Left renal cortex interstitium (tissue), 4 donors: ENCODE measurements around the gene STPG3. TPM values are rescaled to one million over a fixed set of nuclear protein-coding genes. Genes with fewer than 3 reads are reported as not detected.
"Not testable (repeated sequence)": the region's sequence is repeated elsewhere in the genome, so short reads cannot be mapped to it uniquely, and the experiment has no call there.

Source experiments
- DNase-seq, 4 donors: peaks; one replicate each; pipeline ENCODE4 v3.0.0-alpha.2; 2013; ENCODE audit warnings: low read depth in 4 of 4, low spot score in 2 of 4, missing footprints in 1 of 4
- polyA plus RNA-seq, 4 donors: library from polyadenylated mRNA; unstranded; fragments of 120-200 nt; gene quantifications; one replicate each; pipeline ENCODE4 v1.2.1, GENCODE V29; 2013; ENCODE audit not compliant: insufficient read length in 4 of 4

Gene STPG3
- polyA plus RNA-seq, 4 donors: 1.0 to 3.5 (median 2.3) TPM

DNA sequence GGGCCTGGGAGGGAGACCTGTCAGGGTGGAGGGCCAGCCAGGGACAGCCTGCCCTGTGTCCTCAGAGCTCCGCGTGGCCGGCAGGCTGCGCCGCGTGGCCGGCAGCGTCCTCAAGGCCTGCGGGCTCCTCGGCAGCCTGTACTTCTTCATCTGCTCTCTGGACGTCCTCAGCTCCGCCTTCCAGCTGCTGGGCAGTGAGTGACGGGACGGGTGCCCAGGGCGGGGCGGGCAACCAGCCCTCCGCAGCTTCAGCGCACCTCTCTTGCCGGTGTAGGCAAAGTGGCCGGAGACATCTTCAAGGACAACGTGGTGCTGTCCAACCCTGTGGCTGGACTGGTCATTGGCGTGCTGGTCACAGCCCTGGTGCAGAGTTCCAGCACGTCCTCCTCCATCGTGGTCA is 18.6 kb upstream of the STPG3 start:
- DNase-seq: no peak

DNA sequence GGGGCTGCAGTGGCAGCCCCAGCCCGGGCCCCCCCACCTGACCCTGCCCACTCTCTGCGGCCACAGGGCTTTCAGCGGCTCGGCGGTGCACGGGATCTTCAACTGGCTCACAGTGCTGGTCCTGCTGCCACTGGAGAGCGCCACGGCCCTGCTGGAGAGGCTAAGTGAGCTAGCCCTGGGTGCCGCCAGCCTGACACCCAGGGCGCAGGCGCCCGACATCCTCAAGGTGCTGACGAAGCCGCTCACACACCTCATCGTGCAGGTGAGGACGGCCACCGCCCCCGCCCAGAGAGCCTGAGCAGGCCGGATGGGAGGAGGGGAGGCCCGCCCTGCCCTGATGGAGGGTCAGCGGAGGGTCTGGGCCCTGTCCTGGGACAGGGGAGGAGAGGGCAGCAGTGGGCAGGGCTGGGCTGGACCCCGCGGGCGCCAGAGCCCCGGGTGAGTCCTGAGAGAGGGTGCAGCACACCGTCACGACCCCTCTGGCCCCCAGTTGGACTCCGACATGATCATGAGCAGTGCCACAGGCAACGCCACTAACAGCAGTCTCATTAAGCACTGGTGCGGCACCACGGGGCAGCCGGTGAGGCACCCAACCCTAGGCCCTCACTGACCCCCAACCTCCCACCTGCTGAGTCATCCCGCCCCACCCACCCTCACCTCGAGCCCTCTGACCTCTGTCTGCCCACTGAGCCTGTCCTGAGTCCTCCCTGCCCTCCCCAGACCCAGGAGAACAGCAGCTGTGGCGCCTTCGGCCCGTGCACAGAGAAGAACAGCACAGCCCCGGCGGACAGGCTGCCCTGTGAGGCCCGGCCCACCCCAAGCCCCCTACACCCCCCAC is 17.7 kb upstream of the STPG3 start:
- DNase-seq: no peak

DNA sequence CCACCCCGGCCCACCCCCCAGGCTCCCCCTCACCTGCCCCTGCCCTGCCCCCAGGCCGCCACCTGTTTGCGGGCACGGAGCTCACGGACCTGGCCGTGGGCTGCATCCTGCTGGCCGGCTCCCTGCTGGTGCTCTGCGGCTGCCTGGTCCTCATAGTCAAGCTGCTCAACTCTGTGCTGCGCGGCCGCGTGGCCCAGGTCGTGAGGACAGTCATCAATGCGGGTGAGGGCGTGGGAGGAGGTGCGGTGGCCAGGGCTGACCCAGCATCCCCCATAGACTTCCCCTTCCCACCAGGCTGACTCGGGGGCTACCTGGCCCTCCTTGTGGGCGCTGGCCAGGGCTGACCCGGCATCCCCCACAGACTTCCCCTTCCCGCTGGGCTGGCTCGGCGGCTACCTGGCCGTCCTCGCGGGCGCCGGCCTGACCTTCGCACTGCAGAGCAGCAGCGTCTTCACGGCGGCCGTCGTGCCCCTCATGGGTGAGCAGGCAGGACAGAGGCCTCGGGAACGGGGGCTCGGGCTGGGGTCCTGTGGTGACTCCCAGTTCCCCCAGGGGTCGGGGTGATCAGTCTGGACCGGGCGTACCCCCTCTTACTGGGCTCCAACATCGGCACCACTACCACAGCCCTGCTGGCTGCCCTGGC is 16.9 kb upstream of the STPG3 start:
- DNase-seq: no peak

DNA sequence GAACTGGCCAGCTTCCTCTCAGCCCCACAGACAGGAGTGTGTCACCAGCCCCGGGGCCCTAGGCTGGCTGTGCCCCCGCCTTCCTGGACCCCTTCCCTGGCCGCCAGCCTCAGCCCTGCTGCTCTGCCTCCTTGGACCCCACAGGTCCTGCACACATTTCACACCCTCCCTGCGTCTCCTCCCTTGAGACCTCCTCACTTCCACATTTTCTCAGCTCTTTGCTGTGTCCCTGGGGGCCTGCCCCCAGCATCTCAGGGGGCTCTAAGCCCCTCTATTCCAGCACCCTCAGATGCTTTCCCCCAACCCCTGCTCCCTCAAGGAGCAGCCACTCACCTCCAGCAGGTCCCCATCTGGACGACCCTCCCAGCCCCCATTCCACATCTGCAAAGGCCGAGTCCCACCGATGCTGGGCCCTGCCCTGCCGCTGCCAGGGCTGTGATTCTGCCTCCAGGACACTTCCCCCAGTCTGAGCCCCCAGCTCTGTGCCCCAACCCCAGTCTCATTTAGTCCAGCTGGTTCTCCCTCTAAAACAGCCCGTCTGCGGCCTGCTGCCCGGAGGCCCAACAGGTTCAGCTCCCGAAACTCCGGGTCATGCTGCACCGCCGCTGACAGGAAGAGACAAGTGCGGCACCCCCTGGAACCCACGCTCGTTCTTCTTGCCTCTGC is 16.2 kb upstream of the STPG3 start:
- DNase-seq: no peak

DNA sequence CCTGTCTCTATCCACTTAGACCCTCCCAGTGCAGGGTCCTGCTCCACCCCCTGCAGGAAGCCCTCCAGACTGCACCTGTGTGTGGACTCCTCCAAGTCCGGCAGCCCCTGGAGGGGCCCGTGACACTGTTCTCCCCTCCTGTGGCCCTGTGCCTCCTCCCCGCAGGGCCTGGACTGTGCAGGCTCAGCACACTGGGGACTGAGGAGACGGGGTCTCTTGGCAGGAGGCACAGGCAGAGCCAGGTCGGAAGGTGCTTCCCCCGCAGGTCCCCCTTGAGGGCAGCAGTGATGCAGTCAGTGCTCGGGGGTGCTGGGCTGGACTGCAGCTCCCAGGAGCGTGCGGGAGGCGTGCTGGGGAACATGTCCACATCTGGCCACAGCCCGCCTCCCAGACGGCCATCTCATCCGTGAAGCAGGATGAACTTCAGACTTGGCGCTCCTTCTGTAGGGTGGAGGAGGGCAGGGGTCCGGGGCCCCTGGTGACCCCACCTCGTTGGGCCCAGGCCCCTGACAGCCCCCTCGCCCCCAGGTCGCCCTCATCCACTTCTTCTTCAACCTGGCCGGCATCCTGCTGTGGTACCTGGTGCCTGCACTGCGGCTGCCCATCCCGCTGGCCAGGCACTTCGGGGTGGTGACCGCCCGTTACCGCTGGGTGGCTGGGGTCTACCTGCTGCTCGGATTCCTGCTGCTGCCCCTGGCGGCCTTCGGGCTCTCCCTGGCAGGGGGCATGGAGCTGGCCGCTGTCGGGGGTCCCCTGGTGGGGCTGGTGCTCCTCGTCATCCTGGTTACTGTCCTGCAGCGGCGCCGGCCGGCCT is 15.5 kb upstream of the STPG3 start:
- DNase-seq: no peak

DNA sequence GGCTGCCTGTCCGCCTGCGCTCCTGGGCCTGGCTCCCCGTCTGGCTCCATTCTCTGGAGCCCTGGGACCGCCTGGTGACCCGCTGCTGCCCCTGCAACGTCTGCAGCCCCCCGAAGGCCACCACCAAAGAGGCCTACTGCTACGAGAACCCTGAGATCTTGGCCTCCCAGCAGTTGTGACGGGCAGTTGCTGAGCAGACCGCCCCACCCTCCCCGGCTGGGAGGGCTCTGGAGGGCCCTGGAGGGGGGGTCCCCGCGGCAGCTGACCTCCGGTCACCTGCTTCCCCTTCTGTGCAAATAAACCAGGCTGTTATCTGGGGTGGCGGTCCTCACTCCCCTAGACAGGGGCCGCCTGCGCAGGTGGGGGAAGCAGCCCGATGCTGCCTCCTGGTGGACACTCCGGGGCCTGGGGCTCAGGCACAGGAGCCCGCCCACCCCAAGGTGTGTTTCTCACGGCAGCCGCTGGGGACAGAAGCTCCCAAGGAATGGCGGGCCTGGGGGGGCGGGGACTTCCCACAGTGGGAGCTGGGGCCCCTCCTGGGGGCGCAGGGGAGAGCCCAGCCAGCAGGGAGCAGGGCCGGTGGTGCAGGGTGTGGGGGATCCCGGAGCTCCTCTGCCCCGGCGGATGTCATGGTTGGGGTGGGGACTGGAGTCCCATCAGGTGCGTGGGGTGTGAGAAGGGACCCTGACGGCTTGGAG is 14.7 kb upstream of the STPG3 start:
- DNase-seq: peak in 1 of 4 donors; percentile 73

DNA sequence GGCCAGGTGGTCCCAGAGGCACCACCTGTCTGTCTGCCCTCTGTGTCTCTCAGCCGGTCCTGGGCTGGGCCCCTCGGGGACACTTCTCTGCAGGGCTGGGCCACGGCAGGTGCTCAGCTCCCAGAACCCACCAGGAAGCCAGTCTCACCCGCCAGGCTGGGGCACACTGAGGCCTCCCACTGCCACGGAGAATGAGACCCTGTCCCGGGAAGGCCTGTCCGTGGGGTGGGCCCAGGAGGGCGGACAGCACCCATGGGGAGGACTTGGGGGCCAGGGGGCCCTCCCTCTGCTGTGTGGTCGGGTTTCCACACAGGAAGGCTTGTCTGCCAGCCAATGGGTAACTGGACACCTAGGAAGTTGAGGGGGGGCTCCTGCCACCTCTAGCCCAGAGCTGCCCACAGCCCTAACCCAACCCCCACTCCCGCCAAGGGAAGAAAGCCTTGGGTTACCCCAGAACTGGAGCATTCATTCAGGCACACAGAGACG is 14.1 kb upstream of the STPG3 start:
- no peak for DNase-seq

DNA sequence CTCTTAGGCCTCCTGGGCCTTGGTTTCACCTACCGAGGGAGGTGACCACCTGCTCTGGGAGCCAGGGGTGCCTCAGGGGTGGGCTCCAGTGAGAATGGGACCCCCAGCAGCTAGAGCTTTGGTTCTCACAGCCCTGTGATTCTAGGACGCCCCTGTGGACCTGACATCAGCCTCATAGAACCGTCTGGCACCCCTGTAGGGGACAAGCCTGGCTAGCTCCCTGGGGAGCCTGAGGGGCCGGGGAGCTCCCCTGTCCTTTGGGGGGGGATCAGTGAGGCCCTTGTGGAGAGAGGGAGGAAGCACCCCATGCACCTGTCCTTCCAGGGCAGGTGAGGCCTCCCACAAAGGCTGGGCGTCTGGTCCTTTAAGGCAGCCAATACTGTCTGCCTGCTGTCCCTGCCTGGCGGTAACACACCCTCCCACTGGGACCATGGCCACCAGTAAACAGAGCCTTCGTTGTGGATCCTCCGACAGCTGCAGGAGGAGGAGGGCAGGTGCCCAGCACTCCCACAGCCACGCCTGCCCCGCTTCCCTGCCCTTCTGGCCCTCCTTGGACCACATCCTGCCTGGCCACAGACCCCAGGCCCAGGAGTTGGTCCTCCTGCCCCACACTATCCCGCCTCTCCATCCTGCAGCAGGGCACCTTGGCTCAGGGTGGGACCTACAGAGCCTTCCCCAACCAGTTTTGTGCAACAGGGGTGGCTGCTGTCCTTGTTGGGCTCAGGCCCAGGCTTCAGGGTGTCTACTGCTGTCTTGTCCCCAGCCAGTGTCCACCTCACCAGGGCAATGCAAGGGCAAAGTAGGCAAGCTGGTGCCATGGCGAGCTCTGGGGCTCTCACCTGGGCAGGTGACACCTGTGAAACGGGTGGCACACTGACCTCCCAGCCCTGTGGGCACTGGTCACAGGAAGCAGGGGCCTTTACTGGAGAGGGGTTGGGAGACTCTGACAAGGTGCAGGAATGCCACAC is 13.0 kb upstream of the STPG3 start:
- no peak for DNase-seq

DNA sequence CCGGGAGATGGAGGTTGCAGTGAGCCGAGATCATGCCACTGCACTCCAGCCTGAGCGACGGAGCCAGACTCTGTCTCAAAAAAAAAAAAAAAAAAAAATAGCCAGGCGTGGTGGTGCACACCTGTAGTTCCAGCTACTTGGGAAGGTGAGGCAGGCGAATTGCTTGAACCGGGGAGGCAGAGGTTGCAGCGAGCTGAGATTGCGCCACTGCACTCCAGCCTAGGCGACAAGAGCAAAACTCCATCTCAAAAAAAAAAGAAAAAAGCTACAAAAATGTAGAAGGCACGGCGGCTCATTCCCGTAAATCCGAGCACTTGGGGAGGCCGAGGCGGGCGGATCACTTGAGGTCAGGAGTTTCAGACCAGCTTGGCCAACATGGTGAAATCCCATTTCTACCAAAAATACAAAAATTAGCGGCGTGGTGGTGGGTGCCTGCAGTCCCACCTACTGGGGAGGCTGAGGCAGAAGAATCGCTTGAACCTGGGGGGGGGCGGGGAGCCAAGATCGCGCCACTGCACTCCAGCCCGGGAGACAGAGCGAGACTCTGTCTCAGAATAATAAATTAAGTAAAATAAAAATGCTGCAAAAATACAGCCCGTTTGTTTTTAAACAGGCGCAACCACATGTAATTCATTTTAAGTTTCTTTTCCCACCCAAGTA is 11.4 kb upstream of the STPG3 start:
- DNase-seq: not testable (repeated sequence)

DNA sequence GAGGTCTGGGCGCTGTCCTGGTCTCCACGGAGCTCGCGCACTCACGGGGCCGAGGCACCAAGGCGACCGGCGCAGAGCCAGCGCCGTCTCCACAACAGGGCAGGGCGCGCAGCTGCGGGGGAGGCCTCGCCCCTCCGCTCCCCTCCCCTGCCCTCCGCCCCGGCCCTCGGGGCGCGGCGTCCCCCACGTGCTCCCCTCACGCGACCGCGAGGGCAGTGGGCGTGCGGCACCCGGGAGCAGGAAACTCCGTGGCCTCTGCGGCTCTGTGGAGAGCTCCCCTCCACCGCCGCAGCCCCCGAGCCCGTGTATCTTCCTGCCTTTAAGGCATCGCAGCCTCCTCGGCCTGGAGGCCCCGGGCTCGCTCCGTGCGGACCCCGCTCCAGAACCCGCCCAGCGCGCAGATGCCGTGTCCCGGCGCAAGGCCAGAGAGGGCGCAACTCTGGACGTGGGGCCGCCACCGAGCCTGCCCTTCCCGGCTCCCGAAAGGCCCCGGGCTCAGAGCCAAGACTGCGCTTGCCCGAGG is 10.7 kb upstream of the STPG3 start:
- no peak for DNase-seq

DNA sequence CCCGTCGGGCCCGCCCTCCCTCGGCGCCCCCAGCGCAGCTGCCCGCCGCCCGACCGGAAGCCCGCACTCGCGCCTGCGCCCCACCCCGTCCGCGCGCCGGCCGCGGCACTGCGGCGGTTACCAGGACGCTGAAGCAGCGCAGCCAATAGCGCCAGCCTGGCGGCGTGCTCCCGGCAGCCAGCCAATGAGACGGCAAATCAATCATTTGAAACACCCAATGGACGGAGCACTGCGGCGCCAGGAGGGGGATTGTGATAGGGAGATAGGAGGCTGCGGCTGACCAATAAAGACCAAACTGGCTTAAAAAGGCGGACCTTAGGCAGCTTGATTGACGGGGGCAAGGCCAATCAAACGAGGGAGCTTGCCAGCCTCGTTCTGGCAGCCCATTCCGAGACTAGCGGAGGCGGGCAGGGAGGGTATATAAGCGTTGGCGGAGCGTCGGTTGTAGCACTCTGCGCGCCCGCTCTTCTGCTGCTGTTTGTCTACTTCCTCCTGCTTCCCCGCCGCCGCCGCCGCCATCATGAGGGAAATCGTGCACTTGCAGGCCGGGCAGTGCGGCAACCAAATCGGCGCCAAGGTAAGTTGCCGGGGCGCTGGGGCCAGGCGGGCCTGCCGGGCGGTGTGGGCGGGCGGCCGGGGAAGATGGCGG is 10.1 kb upstream of the STPG3 start, which contains the start of gene TUBB4B:
Gene TUBB4B (plus strand): TSS at position 447 of the 649 bp plus-strand sequence. CDS start 74 bp downstream, at position 521.
- peak; percentile 97 to 99 (median 98) for DNase-seq

DNA sequence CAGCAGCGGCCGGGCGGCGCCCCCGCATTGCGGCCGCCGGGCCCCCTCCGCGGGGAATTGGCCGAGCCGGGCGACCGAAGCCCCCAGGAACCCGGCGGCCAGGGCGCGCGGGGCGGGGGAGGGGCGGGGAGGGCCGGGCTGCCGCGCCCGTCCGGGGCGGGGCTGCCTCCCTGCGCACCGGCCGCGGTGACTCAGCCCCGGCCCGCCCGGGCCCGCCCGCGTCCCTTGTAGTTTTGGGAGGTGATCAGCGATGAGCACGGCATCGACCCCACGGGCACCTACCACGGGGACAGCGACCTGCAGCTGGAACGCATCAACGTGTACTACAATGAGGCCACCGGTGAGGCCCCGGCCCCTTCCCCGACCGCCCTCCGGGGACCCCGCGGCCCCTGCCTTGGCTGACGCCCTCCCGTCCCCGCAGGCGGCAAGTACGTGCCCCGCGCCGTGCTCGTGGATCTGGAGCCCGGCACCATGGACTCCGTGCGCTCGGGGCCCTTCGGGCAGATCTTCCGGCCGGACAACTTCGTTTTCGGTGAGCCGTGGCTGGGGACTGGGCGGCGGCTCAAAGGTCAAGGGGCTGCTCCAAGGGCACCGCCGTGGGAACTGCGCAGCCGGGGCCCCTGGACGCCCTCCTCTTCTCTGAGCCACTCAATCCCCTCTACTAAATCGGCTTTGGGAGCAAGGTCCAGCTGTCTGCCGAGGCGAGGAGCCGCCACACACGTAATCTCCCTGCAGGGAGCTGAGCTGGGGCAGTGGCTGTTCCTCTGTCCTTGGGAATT is 9.4 kb upstream of the STPG3 start:
- DNase-seq: no peak

DNA sequence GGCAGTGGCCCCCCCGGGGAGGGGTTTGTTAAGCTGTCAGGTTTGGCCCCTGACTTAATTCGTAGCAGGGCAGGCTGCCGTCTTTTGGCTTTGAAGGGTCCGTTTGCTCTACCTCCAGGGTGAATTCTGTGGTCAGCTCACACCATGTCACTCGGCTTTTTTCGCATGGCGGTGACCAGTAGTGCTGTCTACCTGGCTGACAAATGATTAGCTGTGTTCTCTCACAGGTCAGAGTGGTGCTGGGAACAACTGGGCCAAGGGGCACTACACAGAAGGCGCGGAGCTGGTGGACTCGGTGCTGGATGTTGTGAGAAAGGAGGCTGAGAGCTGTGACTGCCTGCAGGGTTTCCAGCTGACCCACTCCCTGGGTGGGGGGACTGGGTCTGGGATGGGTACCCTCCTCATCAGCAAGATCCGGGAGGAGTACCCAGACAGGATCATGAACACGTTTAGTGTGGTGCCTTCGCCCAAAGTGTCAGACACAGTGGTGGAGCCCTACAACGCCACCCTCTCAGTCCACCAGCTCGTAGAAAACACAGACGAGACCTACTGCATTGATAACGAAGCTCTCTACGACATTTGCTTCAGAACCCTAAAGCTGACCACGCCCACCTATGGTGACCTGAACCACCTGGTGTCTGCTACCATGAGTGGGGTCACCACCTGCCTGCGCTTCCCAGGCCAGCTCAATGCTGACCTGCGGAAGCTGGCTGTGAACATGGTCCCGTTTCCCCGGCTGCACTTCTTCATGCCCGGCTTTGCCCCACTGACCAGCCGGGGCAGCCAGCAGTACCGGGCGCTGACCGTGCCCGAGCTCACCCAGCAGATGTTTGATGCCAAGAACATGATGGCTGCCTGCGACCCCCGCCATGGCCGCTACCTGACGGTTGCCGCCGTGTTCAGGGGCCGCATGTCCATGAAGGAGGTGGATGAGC is 8.6 kb upstream of the STPG3 start:
- DNase-seq: no peak

DNA sequence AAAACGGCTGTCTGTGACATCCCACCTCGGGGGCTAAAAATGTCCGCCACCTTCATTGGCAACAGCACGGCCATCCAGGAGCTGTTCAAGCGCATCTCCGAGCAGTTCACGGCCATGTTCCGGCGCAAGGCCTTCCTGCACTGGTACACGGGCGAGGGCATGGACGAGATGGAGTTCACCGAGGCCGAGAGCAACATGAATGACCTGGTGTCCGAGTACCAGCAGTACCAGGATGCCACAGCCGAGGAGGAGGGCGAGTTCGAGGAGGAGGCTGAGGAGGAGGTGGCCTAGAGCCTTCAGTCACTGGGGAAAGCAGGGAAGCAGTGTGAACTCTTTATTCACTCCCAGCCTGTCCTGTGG is 7.8 kb upstream of the STPG3 start:
- not testable (repeated sequence) for DNase-seq

DNA sequence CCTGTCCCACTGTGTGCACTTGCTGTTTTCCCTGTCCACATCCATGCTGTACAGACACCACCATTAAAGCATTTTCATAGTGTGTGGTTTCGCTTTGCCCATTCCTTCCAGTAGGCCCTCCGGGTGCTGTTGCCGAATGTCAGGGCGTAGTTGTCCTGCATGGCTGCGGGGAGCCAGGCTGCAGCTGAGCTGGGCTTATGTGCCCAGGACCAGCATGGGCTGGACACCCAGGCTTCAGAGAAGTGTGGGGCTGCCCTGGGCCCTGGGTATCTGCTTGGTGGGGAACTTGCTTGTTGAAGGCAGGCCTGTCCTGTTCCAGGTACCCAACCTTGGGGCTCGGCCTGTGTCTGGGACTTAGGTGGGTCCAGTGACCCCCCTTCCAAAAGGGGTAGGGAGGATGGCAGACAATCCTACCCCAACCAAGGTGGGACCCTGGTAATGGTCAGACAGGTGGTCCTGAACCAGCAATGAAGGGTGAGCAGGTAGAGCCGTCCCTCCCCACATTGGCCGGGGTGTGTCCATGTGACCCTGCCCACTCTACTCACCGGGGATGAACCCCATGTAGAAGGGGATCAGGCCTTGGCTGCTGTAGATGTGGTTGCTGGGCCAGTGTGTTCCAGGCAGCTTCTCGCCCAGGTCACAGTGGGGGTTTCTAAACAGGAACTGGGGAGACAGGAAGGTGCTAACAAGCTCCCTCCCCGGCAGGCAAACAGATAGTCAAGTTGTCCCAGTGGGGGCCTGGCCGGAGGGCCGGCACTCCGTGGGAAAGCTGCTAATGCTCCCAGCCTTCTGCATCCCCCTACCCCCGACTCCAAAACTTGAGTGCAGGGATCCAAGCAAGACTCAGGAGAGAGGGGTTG is 7.2 kb upstream of the STPG3 start:
- no peak for DNase-seq
